GM12878 (cell line): Measurements from ENCODE around the gene PIK3R5.

ENCODE experiments used
- EZH2 ChIP-seq: IDR thresholded peaks from 2 replicates; pipeline ENCODE4 v1.6.1; 2012; ENCODE audit warnings: low read depth, mild to moderate bottlenecking, control low read depth, inconsistent platforms, low read length, borderline replicate concordance; ENCODE audit not compliant: control insufficient read depth
- HDAC2 ChIP-seq: fragments of 200-600 bp; sonication (generic); IDR thresholded peaks from 2 replicates; pipeline ENCODE4 v1.6.1; 2017
- JUNB ChIP-seq: IDR thresholded peaks from 2 replicates; pipeline ENCODE4 v1.6.1; 2016; ENCODE audit warnings: antibody characterized with exemption, mild to moderate bottlenecking
- KAT2A ChIP-seq: conservative IDR thresholded peaks from 2 replicates; pipeline ENCODE4 v1.6.1; 2011; ENCODE audit warnings: low read depth, low read length; ENCODE audit not compliant: control insufficient read depth
- ZNF274 ChIP-seq: IDR thresholded peaks from one replicate; pipeline ENCODE4 v1.8.0; 2011; ENCODE audit not compliant: insufficient read length, insufficient read depth

DNA sequence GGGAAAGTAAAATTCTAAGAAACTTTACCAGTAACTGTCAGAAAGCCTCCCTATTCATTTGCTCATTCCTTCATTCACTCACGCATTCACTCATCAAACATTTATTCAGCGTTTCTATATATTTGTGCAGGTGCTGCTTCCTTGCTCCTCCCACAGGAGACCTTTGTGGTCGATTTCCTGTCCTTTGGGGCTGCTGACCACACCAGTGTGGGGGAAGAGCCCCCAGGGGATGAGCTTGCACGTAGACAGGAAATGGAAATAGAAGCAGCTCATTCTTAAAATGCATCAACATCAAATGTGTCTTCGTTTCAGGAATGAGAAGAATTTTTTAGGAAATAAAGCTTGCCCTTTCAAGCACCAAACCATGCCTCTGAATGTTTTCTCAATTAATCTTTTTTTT, 107.6 kb downstream of the PIK3R5 start:
- TF ChIP-seq ZNF274 (no peak), JUNB (peak; percentile 81), KAT2A (no peak), EZH2 (no peak), HDAC2 (no peak)
